ENCODE measurements around the gene MMP14. TPM values are rescaled to one million over a fixed set of nuclear protein-coding genes. Genes with fewer than 3 reads are reported as not detected.
"Not testable (repeated sequence)": the region's sequence is repeated elsewhere in the genome, so short reads cannot be mapped to it uniquely, and the experiment has no call there.

The MMP14 gene
- total and polyA plus RNA-seq, 12 donors = 15.5 to 161 (median 71.1) TPM

- TF ChIP-seq POLR2A (IDR thresholded peaks at IDR 0.05) = no peak
- TF ChIP-seq CTCF (IDR thresholded peaks at IDR 0.05) = no peak
- H3K4me3 ChIP-seq = no peak overlapping the region
- peaks cover 0 to 26% of the 10 kb centered on the region in 2 donors for H3K4me1 ChIP-seq (replicated peaks in 1 of 2)
- H3K9me3 ChIP-seq (replicated peaks in 1 of 3) = no peaks in the 10 kb centered on the region
- intact Hi-C loops (cut with DNase I) = loop anchor here (5.0 to 10.0 kb wide), 2 partner anchors 36 to 267 kb away; no protein-coding TSS in a partner anchor
- DNase-seq = no peak
- H3K27ac ChIP-seq = no peak overlapping the region
- 80 to 90% (median 85%) methylated on average over 24 of the region's 24 CpGs for WGBS, 4 donors
- H3K27me3 ChIP-seq = no peaks in the 10 kb centered on the region
- H3K36me3 ChIP-seq (replicated peaks in 1 of 2) = no peaks in the 10 kb centered on the region
Measured at GRCh38 chr14:22821193-22822015, 15.0 kb upstream of the MMP14 start.

- WGBS, 4 donors = 56 to 74% (median 64%) methylated on average over 17 to 32 of the region's 32 CpGs
- peak overlapping the region in 1 of 4 donors; percentile 42 for H3K4me3 ChIP-seq
- TF ChIP-seq CTCF (IDR thresholded peaks at IDR 0.05) (no peak), POLR2A (IDR thresholded peaks at IDR 0.05) (no peak)
- no peaks in the 10 kb centered on the region for H3K36me3 ChIP-seq (replicated peaks in 1 of 2)
- intact Hi-C loops (cut with DNase I) = loop anchor here (5.0 to 10.0 kb wide), 2 partner anchors 35 to 267 kb away; no protein-coding TSS in a partner anchor
- H3K9me3 ChIP-seq (replicated peaks in 1 of 3) = no peaks in the 10 kb centered on the region
- H3K4me1 ChIP-seq (replicated peaks in 1 of 2) = peaks cover 0 to 26% of the 10 kb centered on the region in 2 donors
- peak overlapping the region in 1 of 5 donors; percentile 18 for H3K27ac ChIP-seq
- H3K27me3 ChIP-seq = no peaks in the 10 kb centered on the region
- no peak for DNase-seq
Measured at GRCh38 chr14:22822016-22822570, 14.3 kb upstream of the MMP14 start.

- no peaks in the 10 kb centered on the region for H3K9me3 ChIP-seq (replicated peaks in 1 of 3)
- DNase-seq = peak; percentile 66 to 81 (median 71)
- H3K27me3 ChIP-seq = no peaks in the 10 kb centered on the region
- peak overlapping the region in 1 of 4 donors; percentile 42 for H3K4me3 ChIP-seq
- TF ChIP-seq POLR2A (IDR thresholded peaks at IDR 0.05) = no peak
- peak; percentile 59 to 80 (median 76) for TF ChIP-seq CTCF (IDR thresholded peaks at IDR 0.05)
- intact Hi-C loops (cut with DNase I) = loop anchor here (5.0 to 10.0 kb wide), 2 partner anchors 35 to 268 kb away; no protein-coding TSS in a partner anchor
- H3K27ac ChIP-seq = peak overlapping the region in 1 of 5 donors; percentile 18
- no peaks in the 10 kb centered on the region for H3K36me3 ChIP-seq (replicated peaks in 1 of 2)
- 0 to 2% (median 1%) methylated on average over 8 to 34 of the region's 34 CpGs for WGBS, 4 donors
- H3K4me1 ChIP-seq (replicated peaks in 1 of 2) = peaks cover 0 to 26% of the 10 kb centered on the region in 2 donors
Measured at GRCh38 chr14:22822571-22823098, 13.8 kb upstream of the MMP14 start.

GRCh38 chr14:22824711-22825359 lies 11.6 kb upstream of the MMP14 start:
- Histone ChIP-seq H3K27me3 (no peaks in the 10 kb centered on the region), H3K9me3 (replicated peaks in 1 of 3) (no peaks in the 10 kb centered on the region), H3K27ac (no peak overlapping the region), H3K4me1 (replicated peaks in 1 of 2) (peaks cover 0 to 15% of the 10 kb centered on the region in 2 donors), H3K4me3 (no peak overlapping the region), H3K36me3 (replicated peaks in 1 of 2) (no peaks in the 10 kb centered on the region)
- no peak for DNase-seq
- 38 to 52% (median 51%) methylated on average over 8 of the region's 8 CpGs for WGBS, 4 donors
- TF ChIP-seq CTCF (IDR thresholded peaks at IDR 0.05) (no peak), POLR2A (IDR thresholded peaks at IDR 0.05) (no peak)
- intact Hi-C loops (cut with DNase I) = loop anchor here (5.0 to 10.0 kb wide), 2 partner anchors 32 to 270 kb away; no protein-coding TSS in a partner anchor

- not testable (repeated sequence) for H3K9me3 ChIP-seq (replicated peaks in 1 of 3); H3K27me3 ChIP-seq; DNase-seq; H3K4me1 ChIP-seq (replicated peaks in 1 of 2); H3K36me3 ChIP-seq (replicated peaks in 1 of 2)
- 76 to 79% (median 77%) methylated on average over 12 of the region's 12 CpGs for WGBS, 4 donors
- intact Hi-C loops (cut with DNase I) = loop anchor here in 1 of 2 donors (10.0 kb wide), 1 partner anchor 274 kb away; no protein-coding TSS in a partner anchor
- peak overlapping the region in 1 of 4 donors; percentile 92 for H3K4me3 ChIP-seq
- H3K27ac ChIP-seq = peak overlapping the region in 4 of 5 donors; percentile 34 to 85 (median 57)
Measured at GRCh38 chr14:22829076-22829660, 7.2 kb upstream of the MMP14 start.

Measured in adrenal gland (tissue), 12 donors.